A673 (cell line): ENCODE data around the gene ERMAP.

Experiments
- EZH2 ChIP-seq: fragments of 200-600 bp; sonication (generic); IDR thresholded peaks from 2 replicates; pipeline ENCODE4 v1.6.1; 2017; ENCODE audit warnings: borderline replicate concordance, low read depth, mild to moderate bottlenecking, mixed read lengths, antibody characterized with exemption, low read length; ENCODE audit not compliant: poor library complexity, severe bottlenecking
- TF ChIP-seq, protein P1 (sequence below): fragments of 300-800, 200-600 bp; sonication (generic); conservative IDR thresholded peaks from 2 replicates; pipeline ENCODE4 v1.5.1; 2017; ENCODE audit warnings: low read depth, mild to moderate bottlenecking, antibody characterized with exemption, low read length, moderate library complexity, mixed read lengths

GRCh38 chr1:42816585-42817439 is at the start of gene ERMAP, which contains the start of gene SVBP:
- TF ChIP-seq, protein P1, sequence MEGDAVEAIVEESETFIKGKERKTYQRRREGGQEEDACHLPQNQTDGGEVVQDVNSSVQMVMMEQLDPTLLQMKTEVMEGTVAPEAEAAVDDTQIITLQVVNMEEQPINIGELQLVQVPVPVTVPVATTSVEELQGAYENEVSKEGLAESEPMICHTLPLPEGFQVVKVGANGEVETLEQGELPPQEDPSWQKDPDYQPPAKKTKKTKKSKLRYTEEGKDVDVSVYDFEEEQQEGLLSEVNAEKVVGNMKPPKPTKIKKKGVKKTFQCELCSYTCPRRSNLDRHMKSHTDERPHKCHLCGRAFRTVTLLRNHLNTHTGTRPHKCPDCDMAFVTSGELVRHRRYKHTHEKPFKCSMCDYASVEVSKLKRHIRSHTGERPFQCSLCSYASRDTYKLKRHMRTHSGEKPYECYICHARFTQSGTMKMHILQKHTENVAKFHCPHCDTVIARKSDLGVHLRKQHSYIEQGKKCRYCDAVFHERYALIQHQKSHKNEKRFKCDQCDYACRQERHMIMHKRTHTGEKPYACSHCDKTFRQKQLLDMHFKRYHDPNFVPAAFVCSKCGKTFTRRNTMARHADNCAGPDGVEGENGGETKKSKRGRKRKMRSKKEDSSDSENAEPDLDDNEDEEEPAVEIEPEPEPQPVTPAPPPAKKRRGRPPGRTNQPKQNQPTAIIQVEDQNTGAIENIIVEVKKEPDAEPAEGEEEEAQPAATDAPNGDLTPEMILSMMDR: 0 out of 2 replicates have a peak, but pooled peaks have one; percentile 8
- TF ChIP-seq EZH2: no peak
